HG02885 (cell line): ENCODE data around the gene SCRG1.

ENCODE experiments used
- ATAC-seq: cut with Tn5 transposase; IDR thresholded peaks from one replicate; pipeline ENCODE4 v1.9.1; 2021; ENCODE audit warnings: mild to moderate bottlenecking; ENCODE audit not compliant: unreplicated experiment, poor library complexity

The SCRG1 gene

DNA sequence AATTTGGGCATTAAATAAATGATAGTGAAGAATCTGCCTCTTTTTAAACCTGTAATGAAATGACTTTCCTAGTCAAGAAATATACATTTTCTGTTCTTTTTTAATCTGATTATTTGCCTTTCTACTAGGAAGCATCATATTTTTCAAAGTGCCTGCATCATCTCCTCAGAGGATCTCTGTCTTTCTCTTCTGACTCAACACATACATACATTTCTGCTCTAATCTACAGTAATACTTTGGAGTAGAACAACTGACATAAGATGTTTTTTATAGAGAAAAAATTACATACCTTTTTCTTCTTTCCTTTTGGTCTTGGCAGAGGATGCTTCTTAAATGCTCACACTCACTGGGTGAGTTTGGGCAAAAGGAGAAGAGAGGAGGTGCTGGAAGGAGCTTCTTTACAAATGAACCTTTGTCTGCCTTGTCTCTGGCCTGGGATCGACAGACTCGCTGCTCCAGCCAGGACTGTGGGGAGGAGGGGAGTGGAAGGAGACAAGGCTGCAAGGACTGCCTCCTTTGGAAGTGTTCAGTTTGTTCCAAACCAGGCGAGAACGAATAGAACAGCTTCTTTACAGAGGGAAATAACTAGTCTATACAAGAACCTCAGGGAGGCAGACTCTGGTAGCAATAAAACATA lies at the start of gene SCRG1:
TSS of gene SCRG1 (minus strand) at position 338 of the 637 bp plus-strand sequence. CDS start 7,702 bp downstream, outside the sequence.
- ATAC-seq, result no peak

DNA sequence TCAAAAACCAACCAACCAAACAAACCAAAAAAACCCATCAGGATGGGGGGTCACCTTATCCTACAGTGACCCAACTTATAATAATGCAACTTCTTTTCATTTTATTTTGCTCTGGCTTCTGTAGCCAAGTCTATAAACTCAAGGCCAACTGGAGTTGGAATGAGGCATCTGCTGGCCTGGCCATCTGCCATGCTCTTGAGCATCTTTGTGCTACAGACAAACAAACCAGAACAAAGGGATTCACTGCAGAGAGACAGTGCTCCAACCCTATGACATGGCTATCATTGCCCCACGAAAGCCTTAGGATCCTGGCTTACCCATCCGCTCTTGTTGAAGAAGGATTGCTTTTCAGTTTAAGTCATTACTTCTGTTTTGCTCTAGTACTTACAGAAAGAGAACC lies 49.2 kb upstream of the SCRG1 start:
- no peak for ATAC-seq

DNA sequence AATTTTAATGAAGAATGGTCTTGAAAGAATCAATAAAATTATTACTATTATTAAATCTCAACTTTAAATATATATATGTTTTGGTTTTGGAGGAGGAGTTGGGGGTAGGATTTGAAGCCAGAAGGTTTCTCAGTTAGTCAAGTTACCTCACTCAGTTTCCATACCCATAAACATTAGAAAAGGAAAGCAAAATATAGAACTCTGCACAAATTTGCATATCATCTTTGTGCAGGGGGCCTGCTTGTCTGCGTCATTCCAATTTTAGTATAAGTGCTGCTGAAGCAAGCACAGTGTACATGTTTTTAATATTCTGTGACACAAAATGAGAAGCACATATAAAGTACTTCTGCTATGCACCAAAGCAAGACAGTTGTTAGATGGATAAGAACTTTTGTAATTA lies 47.5 kb upstream of the SCRG1 start:
- peak; percentile 87 for ATAC-seq

DNA sequence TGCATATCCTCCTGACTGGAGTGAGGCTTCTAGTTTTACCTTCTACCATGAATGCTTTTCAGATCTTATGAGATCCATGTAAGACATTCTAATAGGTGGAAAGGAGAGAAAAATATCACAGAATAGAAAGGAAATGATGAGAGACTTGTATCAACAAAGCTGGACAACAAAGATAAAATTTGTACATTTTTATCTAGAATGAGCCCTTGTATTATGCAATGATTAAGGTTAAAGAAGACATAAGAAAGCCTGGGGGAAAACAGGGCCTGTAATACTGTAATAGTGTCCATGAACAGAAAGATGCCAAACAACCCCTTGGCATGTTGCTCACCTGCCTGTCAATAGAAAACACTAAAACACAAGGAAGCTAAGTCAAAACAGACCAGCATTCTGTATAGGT lies 44.2 kb upstream of the SCRG1 start:
- ATAC-seq, result no peak

DNA sequence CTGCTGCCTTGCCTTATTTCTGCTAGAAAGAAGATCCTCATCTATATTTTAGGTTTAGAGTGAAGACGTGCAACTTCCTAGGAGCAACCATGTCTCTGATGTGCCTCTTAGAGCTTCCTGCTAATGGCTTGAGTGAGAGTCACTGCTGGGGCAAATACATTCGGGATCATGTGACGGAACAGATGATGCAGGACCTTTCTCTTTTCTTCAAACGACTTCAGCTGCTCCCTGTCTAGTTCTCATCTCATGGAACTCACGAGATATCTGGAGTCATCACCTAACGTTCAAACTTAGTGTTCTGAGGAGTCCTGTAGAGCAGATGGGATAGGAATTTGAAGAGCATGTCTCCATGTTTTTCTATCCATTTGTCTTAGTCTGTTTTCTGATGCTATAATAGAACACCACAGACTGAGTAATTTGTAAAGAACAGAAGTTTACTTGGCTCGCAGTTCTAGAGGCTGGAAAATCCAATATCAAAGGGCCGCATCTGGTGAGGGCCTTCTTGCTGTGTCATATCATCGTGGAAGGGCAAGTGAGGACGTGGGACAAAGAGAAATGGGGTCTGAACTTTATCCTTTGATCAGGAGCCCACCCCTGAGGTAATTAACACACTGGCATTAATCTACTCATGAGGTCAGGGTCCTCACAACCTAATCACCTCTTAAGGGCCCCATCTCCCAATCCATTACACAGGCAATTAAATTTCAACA lies 43.5 kb upstream of the SCRG1 start:
- ATAC-seq, result no peak

GRCh38 chr4:173440888-173441287 lies 42.0 kb upstream of the SCRG1 start:
- ATAC-seq, result no peak

GRCh38 chr4:173436771-173437265 lies 37.9 kb upstream of the SCRG1 start:
- ATAC-seq, result no peak

- no peak for ATAC-seq
Measured at GRCh38 chr4:173436149-173436579, 37.2 kb upstream of the SCRG1 start.

GRCh38 chr4:173434231-173434630 lies 35.3 kb upstream of the SCRG1 start:
- ATAC-seq, result no peak

DNA sequence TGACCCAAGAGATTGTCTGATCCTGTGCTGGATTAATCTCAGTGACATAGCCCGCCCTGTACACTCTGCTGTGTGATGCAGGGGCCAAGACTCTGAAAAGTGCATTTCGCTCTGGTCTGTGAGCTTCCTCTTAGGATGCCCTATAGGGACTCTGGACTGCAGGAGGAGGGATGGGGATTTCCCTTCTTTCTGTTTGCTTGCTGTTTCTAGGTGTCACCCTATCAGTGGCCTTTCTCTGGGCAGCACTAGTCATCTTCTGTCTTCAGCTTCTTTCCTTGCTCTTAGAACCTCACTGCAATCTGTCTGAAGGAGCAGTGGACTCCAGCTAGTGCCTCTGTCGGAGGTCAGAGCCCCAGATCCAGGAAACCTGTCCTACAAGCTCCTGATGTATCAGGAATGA lies 34.5 kb upstream of the SCRG1 start:
- ATAC-seq, result no peak

DNA sequence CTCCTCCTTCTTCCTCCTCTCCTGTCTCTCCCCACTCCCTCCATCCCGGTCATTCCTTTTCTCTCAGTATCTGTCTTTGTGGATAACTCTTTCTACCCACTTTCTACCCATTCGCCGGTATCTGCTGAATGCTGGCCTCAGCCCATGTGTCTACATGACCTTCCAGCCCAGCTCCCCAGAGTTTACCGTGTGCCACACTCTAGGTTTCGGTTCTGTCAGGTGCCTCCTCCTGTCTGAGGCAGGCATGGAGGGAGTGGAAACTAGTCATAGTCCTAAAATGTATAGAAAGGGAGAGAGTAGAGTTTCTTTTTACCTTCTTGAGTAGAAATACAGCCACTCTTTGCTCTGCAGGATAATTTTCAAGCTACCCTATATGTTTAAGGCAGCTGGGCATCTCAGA lies 33.5 kb upstream of the SCRG1 start:
- peak; percentile 67 for ATAC-seq

DNA sequence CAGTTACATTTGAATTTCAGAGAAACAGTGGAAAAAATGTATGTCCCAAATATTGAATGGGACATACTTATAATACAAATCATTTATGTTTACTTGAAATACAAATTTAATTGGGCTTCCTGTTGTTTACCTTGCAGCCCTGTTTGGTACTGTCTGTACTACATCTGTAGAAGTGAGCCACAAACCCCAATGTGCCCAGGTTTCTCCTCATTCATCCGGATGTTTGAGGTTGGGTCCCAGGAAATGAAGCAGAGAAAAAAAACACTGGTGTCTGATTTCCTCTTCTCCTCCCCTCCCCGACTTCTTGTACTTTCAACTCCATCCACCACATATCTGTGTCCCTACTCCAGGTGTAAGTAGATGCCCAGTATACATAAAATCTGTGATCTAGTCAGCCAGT lies 27.1 kb upstream of the SCRG1 start:
- no peak for ATAC-seq

- no peak for ATAC-seq
Measured at GRCh38 chr4:173424899-173425805, 26.2 kb upstream of the SCRG1 start.

- no peak for ATAC-seq
Measured at GRCh38 chr4:173420801-173421200, 21.9 kb upstream of the SCRG1 start.

- ATAC-seq, result peak; percentile 63
Measured at GRCh38 chr4:173420324-173420752, 21.4 kb upstream of the SCRG1 start.

- ATAC-seq, result no peak
Measured at GRCh38 chr4:173418639-173419038, 19.7 kb upstream of the SCRG1 start.

GRCh38 chr4:173417833-173418232 lies 18.9 kb upstream of the SCRG1 start:
- ATAC-seq, result no peak

- peak; percentile 18 for ATAC-seq
Measured at GRCh38 chr4:173415885-173416653, 17.2 kb upstream of the SCRG1 start.

DNA sequence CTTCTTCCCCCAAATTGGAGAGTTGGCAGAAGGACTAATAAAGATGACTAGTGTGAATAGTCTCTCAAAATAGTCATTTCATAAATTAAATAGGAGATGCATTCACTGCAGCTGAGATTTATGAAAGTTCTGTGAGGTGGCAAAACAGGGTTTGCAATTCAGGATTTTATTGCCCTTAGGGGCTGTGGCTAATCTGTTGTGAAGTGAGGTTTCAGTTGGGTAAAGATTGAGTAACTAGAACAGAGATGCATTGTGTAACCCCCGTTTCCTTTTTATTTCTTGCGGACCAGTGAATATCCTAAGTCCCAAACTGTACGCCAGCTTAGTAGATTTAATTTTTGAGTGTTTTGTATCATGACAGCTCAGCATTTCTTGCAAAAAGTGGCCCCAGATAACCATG lies 16.2 kb upstream of the SCRG1 start:
- no peak for ATAC-seq

DNA sequence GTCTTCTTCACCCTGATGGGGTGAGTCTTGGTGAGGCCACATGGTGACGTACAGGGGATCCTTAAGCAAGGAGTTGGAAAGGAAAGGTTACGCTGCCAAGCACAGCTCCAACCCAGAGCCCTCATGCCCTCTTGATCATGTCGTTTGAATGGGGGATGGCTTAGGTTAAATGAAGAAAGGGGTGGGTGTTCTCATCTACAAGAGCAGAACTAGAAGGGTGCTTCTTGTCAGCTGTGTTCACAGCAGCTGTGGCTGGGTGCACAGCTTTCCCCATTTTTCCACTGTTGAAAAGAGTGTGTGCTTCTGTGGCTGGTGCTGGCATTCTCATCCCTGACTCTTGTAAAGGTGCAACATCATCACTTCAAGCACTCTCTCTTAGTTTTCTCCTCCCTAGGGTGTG lies 15.5 kb upstream of the SCRG1 start:
- no peak for ATAC-seq
